ENCODE data around the gene FBXO2. TPM values are rescaled to one million over a fixed set of nuclear protein-coding genes. Genes with fewer than 3 reads are reported as not detected.

The FBXO2 gene
- total RNA-seq, 1 experiment from 2014 or later: 81.1 TPM

DNA sequence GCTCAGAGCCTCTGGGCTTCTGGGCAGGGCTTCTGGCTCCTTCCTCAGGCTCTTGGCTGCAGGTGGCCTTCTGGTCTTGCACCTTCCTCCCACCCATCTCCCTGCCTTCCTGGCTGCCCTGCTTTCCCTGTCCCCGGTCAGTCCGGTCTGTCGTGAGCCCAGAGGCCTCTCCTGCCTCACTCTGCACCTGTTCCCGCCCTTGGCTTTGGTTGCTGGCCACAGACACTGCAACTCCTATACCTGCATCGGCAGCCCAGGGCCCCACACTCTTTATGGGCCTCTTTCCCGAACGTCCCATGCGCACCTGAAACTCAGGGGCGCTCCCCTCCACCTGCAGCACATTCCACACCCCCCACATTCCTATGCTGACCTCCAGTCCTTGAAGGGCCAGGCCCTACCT is 7.9 kb downstream of the FBXO2 start:
- Histone ChIP-seq H3K79me2 (ENCODE audit: insufficient read depth, low read length) (no peaks in the 10 kb centered on the region), H3K4me2 (ENCODE audit: low read length) (no peak overlapping the region), H3K4me1 (ENCODE audit: control insufficient read depth in 1 of 2, insufficient read depth in 2 of 2, low read length in 2 of 2) (peaks cover 7 to 19% of the 10 kb centered on the region in 2 experiments; a peak in 3 of 4 replicates), H4K20me1 (ENCODE audit: insufficient read depth) (no peaks in the 10 kb centered on the region), H3K27me3 (ENCODE audit: insufficient read depth, low read length) (no peaks in the 10 kb centered on the region), H2AFZ (ENCODE audit: low read depth, low read length, poor library complexity, severe bottlenecking) (no peak overlapping the region), H3K9me3 (ENCODE audit: control insufficient read depth in 1 of 2, insufficient read depth in 1 of 2, low read depth in 1 of 2, low read length in 2 of 2) (no peaks in the 10 kb centered on the region), H3K9me2 (ENCODE audit: insufficient read depth) (no peaks in the 10 kb centered on the region), H3K9ac (ENCODE audit: low read length) (no peak overlapping the region), H3K27ac (ENCODE audit: low read depth, low read length) (no peak overlapping the region), H3K4me3 (replicated peaks in 1 of 2; ENCODE audit: low read depth in 1 of 2, low read length in 2 of 2) (no peak overlapping the region), H3K36me3 (ENCODE audit: control insufficient read depth in 1 of 2, insufficient read depth in 2 of 2, low read length in 2 of 2) (no peaks in the 10 kb centered on the region)
- ChIA-PET RAD21 (ENCODE audit: low non-redundant PET in 1 of 2, low total read pairs in 2 of 2, uncharacterized antibody in 2 of 2, unreplicated experiment in 2 of 2) (interaction anchor here (0.8 to 1.3 kb wide), 3 partner anchors 608 to 609 kb away, joined by 3 to 9 read pairs (median 3); no protein-coding TSS in a partner anchor), CTCF (interaction anchor here (0.6 to 2.3 kb wide), 10 partner anchors 8 to 609 kb away, joined by 3 to 29 read pairs (median 4); partner anchors contain the start of genes FBXO2, FBXO44, FBXO6 and MTOR), POLR2A (no interaction called here)
- intact Hi-C loops (cut with micrococcal nuclease): no loop called here
- no peak for TF ChIP-seq JUND (IDR thresholded peaks at IDR 0.05)
- no peak for TF ChIP-seq EGR1 (IDR thresholded peaks at IDR 0.05; ENCODE audit: low read depth)
- no peak for TF ChIP-seq EZH2phosphoT487 (IDR thresholded peaks at IDR 0.05; ENCODE audit: borderline replicate concordance)
- no peak for TF ChIP-seq YY1 (IDR thresholded peaks at IDR 0.05; ENCODE audit: extremely low read depth, insufficient replicate concordance, low read depth, low read length)
- TF ChIP-seq ZNF274 (IDR thresholded peaks at IDR 0.05; ENCODE audit: low read depth, low read length): no peak
- TF ChIP-seq, protein P1, sequence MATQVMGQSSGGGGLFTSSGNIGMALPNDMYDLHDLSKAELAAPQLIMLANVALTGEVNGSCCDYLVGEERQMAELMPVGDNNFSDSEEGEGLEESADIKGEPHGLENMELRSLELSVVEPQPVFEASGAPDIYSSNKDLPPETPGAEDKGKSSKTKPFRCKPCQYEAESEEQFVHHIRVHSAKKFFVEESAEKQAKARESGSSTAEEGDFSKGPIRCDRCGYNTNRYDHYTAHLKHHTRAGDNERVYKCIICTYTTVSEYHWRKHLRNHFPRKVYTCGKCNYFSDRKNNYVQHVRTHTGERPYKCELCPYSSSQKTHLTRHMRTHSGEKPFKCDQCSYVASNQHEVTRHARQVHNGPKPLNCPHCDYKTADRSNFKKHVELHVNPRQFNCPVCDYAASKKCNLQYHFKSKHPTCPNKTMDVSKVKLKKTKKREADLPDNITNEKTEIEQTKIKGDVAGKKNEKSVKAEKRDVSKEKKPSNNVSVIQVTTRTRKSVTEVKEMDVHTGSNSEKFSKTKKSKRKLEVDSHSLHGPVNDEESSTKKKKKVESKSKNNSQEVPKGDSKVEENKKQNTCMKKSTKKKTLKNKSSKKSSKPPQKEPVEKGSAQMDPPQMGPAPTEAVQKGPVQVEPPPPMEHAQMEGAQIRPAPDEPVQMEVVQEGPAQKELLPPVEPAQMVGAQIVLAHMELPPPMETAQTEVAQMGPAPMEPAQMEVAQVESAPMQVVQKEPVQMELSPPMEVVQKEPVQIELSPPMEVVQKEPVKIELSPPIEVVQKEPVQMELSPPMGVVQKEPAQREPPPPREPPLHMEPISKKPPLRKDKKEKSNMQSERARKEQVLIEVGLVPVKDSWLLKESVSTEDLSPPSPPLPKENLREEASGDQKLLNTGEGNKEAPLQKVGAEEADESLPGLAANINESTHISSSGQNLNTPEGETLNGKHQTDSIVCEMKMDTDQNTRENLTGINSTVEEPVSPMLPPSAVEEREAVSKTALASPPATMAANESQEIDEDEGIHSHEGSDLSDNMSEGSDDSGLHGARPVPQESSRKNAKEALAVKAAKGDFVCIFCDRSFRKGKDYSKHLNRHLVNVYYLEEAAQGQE (IDR thresholded peaks at IDR 0.05; ENCODE audit: low read depth): no peak
- no peak for TF ChIP-seq EZH2 (IDR thresholded peaks at IDR 0.05)
- TF ChIP-seq SIN3A (IDR thresholded peaks at IDR 0.05; ENCODE audit: low read depth): no peak
- TF ChIP-seq POLR2A (IDR thresholded peaks at IDR 0.05; ENCODE audit: borderline replicate concordance, extremely low read depth, insufficient read depth, insufficient read length): no peak
- TF ChIP-seq CEBPB (IDR thresholded peaks at IDR 0.05; ENCODE audit: low read depth): no peak
- TF ChIP-seq, protein P2, sequence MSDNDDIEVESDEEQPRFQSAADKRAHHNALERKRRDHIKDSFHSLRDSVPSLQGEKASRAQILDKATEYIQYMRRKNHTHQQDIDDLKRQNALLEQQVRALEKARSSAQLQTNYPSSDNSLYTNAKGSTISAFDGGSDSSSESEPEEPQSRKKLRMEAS (IDR thresholded peaks at IDR 0.05): no peak
- no peak for TF ChIP-seq SP1 (IDR thresholded peaks at IDR 0.05; ENCODE audit: low read depth)
- TF ChIP-seq FOSL1 (IDR thresholded peaks at IDR 0.05; ENCODE audit: low read depth): no peak
- ATAC-seq (no peak), DNase-seq (ENCODE audit: low read depth, low spot score) (no peak)
- BruUV-seq (replicated peaks): no TSS peak
